Right kidney (tissue), 1 donor: Measurements from ENCODE around the gene ST6GALNAC2.
A peak's percentile ranks its signal among the peaks of the same experiment; 100 is the strongest.
"Not testable (repeated sequence)": the region's sequence is repeated elsewhere in the genome, so short reads cannot be mapped to it uniquely, and the experiment has no call there.

Source experiments
- DNase-seq: peaks from one replicate; pipeline ENCODE4 v3.0.0-alpha.2; 2016

ST6GALNAC2 gene

DNA sequence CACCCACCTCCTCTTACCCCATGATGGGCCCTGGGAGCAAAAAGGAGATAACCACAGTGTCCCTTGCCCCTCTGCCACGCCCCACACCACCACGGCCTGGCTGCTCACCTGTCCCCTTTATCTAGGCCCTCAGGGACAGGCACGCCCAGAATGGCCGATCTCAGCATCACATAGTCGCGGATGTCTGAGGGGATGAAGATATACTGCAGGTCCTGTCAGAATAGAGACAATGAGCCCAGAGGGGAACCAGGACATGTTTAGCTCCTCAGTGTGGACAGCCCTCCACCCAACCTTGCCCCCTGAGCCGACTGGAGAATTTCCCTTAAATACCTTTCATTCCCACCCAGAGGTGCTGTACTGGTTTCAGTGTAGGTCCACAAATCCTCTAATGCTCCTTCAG lies 15.2 kb downstream of the ST6GALNAC2 start:
- no peak for DNase-seq

DNA sequence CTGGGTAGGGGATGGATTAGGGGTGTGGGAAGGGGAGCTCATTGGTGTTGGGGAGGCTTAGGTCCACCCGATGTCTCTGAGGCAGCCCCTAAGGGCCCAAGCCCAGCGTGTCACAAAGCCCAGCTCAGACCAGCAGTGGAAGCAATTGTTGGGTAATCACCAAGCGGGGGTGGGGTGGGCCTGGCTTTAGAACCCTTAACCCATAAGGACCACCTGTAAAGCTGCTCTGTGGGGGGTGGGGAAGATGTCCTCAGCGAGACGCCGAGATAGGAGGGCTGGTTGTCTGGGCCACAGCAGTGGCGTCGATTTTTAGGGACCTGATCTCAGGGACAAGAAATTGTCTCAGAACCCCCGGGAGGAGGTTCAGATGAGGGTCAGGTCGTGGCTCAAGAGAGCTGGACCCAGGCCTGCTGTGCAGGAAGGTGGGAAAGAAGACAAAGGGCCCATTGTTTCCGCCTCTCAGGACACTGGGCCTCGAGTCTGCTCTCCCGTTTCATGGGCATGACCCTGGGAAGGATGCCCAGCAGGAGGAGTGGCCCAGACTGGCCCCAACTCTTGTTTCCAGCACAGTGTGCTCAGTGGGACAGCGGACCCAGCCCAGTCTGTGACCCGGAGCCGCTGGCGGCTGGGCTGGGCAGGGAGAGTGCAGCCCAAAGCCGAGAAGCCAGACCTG lies 15.9 kb downstream of the ST6GALNAC2 start:
- no peak for DNase-seq

DNA sequence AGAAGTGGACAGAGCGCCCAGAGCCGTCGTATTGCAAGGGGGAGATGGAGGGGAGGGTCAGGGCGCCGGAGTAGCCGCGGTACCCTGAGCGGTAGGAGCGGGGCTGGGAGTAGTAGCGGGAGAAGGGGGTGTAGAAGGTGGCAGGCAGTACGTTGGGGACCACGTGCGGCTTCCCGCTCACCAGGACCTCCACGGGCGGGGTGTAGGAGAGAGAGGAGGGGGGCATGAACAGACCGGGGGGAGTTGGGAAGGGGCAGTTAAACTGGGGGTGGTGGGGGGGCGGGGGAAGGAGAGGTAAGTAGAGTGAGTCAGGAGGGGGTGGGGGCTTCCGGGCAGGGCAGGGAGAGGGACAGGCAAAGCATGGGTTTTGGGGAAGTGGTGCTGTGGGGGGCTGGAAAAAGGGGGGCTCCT lies 16.8 kb downstream of the ST6GALNAC2 start:
- DNase-seq = no peak

DNA sequence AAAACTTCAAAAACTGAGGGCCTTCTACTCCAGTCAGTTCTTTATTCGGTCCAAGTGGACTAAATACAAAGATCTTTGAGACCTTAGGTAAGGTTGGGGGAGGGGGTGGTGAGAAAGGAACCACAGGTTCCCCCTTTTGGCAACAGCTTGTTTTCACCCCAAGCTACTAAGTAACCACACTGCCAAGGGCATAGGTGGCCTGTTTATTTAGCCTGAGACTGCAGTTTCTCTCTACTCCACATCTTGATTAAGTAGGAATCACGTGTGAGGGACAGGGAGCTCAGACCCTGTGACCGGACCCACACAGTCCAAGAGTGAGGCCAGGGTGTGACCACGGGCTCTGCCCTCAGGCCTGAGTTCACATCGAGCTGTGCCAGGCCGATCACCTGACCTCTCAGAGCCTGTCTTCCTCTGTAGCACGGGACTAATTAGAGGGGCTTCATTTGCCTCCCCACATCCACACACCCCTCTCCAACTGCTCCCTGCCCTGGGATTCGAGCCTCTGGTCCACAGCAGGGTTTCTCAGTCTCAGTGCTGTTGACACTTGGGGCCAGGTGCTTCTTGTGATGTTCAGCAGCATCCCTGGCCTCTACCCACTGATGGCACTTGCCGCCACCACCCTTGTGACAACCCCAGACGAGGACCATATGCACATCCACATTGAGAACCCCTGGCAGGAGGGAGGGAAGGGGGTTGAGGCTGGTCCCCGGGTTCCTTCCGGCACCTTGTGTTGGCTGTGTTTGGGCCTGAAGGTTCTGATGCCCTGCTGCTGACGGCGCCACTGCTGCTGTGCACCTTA lies 17.8 kb downstream of the ST6GALNAC2 start:
- DNase-seq = no peak

DNA sequence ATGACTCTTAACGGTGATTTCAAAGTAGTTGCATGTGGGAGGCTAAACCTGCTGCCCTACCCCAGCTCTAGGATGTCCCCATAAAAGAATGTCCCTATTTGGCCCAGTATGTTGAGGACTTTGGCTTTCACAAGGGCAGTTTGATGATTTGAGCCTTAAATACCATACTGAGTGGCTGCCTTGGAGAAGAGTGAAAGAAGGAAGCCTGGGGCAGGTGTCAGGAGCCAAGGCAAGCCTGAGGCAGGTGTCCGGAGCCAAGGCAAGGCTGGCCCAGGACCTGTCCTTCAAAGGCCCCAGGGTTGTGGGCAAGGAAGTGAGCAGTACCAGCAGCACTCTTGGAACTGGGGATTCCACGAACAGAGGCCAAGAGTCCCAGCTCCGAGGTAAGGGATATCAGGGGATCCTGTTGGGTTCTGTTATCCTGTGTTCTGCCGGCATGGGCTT lies 18.6 kb downstream of the ST6GALNAC2 start:
- DNase-seq = no peak

DNA sequence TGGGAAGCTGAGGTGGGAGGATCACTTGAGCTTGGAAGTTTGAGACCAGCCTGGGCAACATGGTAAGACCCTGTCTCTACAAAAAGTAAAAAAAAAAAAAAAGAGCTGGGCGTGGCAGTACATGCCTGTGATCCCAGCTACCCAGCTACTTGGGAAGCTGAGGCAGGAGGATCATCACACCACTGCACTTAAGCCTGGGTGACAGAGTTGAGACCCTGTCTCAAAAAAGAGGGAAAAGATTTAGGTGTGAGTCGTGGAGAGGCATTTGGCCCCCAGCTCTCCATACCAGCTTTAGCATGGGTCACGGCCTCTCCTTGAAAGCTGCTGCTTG lies 19.1 kb downstream of the ST6GALNAC2 start:
- DNase-seq = no peak

DNA sequence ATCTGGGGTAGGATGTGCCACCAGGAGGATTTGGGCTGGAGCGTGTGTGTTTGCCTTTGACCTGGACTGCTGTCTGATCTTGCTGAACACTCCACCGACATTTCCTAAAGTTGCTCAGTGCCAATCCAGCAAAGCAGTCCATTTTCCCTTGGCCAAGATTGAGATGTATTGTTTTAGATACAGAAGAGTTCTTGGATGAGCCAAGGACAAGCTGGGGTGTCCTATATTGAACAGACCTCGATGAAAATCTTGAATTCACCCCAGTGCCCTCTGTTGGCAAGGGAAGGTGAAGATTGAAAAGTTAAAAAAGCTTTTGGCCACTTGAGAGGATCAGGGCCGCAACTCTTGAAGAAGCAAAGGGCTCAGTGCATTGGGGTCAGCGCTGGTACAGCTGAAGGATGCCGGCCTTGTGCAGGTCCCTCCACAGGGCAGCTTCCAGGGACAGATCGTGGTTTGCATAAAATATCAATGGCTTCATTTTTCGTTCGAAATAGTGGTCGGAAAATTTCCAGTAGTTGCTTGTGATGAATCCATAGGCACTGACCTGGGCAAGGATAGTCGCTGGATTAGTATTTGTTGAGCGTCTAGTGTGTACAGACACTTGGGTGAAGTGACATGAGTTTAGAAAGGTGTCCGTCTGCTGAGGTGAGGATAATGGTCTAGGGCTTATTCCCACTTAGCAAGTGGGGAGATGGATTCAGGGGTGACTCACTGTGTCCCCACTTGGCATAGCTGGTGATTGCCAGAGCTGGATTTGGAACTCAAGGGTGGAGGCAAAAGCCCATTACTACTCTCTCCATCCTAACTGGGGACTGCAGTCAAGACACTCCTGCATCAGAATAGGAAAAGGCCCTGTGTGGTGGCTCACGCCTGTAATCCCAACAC lies 19.7 kb downstream of the ST6GALNAC2 start:
- no peak for DNase-seq

DNA sequence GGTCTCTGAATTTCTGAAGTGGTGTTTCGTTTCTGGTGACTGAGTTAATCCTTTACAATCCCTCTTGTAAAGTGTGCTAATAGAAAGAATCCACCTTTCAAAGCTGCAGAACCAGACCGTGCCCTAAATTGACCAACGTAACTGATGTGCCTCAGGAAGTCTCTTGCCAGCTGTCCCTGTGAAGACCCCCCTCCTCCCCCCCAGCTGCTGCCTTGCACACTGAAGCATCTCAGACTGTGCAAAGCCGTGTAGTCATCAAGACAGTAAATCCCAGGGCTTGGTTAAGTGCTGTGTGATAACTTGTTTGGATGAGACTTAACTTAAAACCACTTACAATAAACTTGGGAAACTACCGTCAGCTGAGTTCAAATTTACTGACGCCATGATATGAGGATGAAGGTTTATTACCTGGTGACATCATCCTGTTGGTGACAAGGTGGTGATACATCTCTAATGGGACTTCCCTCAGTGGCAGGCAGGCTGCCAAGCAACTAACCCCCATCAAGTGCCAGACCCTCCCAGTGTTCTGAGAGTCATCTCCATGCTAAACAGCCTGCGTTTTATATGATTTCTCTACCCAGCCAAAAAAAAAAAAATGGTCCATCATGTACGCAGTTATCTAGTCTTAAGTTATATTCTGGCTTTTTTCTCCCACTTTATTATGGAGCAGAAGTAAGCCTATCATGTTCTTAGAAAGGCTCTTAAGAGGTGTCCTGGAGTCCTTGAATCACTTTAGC lies 20.5 kb downstream of the ST6GALNAC2 start:
- DNase-seq = not testable (repeated sequence)

DNA sequence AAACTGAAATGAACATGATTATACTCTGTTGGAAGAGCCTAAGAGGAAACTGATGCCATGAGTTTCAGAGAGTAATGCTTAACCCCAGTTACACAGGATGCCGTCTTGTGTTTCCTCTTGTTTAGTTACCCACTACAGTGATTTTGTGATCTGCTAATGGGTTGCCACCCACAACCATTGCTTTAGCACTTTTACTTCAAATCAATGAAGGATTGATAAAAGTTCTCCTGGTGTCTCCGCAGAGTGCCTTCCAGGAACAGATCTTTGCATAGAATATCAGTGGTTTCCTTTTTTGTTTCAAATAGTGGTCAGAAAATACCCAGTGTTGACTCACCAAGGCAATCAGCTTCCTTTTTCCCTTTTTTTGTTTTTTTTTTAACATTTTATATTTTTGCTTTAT lies 22.3 kb downstream of the ST6GALNAC2 start:
- DNase-seq = not testable (repeated sequence)

DNA sequence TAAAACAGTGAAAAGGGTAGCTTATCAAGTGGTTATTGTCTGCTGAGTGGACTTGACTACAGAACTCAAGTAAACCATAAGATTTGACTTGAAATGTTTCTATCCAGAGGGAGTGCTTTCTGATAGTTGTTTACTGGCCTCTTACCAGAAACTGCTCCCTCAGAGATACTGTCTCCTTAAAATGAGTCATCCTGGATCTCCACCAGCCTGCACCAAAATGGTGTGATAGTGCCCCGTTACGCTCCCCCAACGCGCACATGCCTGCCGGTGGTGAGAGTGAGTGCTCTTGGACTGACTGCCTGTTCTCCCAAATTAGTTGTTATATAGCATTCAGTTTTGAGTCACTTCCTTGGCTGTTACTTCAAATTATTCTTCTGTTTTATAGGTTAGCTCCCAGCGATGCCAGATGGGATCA lies 22.9 kb downstream of the ST6GALNAC2 start:
- DNase-seq = no peak

DNA sequence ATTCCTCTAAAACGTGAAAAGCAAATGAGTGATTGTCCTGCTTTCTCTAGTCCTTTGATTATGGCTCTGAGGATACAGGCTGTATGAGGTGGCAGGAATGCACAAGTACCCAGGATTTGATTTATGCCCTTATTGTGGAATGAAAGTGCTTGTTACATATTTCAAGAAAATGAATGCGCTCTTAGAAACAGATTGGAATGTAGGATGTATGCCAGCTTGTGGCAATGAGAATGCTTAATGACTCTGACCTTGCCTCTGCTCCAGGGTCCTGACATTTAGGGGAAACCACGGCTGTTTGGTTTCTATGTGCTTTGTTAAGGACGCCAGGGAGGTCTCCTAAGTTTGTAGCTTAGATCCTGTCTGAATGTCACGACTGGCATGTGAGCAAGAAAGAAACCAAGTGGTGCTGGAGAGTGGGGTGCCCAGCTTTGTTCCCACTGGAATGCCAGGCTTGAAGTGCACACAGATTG lies 23.8 kb downstream of the ST6GALNAC2 start:
- DNase-seq = no peak

DNA sequence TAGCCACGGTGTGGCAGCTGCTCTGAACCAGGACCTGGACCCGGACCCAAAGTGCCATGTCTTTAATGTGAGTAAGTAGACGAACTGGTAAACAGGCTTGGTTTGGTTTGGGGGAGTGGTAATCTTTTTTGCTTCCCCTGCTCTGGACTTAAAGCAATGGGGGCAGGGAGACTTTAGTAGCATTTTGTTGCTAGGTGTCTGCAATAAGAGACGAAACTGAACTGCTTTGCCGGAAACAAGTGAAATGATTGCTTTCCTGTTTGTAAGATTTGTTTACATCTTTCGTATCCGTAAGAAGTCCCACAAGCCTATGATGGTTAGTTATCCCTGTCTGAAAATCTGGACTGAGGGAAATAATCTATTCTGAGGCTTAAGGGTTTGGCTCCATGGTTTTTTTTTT lies 24.3 kb downstream of the ST6GALNAC2 start:
- no peak for DNase-seq

DNA sequence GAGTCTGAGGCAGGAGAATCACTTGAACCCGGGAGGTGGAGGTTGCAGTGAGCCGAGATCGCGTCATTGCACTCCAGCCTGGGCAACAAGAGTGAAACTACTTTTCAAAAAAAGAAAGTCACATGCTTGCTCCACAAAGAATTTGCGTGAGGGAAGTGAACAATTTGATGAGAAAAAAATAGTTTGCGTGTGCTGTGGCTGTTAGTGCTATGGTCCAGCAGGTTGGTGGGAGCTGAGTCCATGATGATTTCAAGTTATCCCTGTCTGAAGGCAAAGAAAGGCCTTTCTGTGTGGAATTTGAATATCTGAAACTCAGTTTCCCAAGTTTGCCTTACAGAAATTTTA lies 24.8 kb downstream of the ST6GALNAC2 start:
- no peak for DNase-seq

DNA sequence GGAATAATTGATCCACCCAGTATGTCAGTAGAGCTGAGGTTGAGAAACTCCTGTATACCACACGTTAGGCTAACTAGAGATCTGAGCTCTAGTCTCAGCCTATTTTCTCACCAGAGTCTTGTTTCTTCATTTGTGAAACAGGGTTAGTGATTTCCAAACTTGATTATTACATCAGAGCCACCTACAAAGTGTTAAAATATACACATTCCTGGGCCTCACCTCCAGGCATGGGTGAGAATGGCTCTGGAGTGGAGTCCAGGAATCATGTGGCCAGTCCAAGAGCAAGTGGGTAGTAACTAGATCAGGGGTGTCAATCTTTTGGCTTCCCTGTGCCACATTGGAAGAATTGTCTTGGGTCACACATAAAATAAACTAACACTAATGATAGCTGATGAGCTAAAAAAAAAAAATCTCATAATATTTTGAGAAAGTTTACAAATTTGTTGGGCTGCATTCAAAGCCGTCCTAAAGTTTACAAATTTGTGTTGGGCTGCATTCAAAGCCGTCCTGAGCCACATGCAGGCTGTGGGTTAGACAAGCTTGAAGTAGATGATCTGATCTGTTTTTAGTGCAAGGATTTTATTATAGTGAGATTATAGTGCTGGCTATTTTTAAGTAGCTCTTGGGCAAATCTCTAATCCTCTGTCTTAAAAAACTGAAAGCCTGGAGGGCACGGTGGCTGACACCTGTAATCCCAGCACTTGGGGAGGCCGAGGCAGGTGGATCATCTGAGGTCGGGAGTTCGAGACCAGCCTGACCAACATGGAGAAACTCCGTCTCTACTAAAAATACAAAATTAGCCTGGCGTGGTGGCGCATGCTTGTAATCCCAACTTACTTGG lies 25.4 kb downstream of the ST6GALNAC2 start:
- DNase-seq = no peak

DNA sequence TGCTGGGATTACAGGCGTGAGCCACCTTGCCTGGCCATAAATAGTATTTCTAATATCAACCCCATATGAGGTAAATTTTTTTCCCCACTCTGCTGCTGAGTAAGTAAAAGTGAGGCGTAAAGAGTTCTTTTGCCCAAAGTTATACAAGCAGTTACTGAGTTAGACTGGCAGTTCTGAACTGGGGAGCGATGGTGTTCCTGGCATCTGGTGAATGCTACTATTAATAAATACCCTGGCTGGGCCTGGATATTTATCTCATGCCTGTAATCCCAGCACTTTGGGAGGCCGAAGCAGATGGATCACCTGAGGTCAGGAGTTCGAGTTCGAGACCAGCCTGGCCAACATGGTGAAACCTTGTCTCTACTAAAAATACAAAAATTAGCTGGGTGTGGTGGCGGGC lies 26.2 kb downstream of the ST6GALNAC2 start:
- DNase-seq = not testable (repeated sequence)

DNA sequence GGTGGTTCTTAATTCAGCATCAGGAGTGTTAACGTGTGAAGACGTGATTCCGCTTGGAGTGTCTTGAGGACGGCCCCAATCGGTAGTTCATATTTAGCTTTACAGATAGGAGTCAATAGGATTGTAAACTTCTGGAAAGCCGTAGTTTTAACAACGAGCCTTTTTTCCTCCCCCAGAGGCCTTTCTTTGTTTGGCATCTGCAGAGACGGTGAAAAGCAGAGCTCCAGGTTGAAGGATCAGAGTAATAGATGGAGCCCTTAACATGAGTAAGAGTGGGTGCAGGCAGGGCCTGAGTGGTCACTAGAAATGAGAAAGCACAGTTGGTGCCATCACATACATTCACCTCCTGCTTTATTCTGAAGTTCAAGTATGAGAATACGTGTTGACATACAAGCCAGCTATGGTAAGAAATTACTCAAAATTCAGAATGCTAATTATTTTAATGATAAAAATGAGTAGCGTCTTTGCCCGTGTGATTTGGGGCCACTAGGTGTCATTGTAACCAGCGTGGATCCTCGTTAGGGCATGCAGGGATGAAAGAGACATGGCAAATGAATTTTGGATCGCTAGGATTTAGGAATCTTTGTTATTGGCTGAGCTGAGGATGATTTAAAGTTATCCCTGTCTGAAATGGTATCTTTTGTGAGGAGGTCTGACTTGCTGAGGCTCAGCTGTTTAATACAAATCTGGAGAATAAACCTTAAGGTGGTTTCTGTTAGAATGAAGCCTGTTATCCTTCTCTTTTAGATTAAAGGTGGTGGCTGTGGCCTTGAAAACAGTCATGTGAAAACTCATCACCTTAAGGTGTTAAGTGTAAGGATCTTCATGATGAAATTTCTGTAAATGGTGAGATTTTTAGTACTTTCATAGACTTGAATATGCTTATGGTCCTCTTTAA lies 27.2 kb downstream of the ST6GALNAC2 start:
- no peak for DNase-seq

DNA sequence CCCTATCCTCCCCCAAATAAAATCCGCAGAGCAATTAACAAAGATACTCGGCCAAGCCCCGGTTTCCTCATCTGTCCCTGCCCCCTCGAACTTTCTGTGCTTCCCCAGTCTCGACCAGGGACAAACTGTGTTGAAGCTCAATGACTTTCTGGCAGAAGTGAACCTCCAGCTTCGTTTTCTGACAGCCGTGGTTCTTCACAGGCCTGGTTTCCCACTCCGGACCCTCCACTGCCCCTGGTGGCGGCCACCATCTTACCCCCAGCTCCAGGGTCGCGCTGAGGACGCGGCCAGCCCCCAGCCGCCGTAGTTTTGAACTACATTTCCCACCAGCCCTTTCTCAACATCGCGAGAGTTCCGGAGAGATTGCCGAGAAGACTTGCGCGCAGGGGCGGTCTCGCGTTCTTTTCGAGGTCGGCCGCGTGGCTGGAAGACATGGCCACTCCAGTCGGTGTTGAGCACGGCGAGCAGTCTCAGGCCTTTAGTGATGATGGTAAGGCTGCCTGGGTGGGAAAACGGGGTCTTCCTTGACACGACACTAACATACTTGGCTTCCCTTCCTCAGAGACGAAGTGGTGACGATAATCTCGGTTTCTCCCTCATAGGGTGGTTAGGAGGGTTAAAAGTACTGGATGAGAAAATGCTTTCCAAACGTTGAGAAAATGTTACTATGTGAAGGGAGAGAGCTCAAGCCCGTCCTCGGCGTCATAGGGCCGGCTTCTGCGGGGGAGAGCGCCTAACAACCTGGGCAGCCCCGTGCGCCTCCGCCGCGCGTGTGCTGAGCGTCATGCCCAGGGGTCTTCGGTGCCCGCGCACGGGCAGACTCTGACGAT lies 28.1 kb downstream of the ST6GALNAC2 start:
- peak; percentile 91 for DNase-seq

DNA sequence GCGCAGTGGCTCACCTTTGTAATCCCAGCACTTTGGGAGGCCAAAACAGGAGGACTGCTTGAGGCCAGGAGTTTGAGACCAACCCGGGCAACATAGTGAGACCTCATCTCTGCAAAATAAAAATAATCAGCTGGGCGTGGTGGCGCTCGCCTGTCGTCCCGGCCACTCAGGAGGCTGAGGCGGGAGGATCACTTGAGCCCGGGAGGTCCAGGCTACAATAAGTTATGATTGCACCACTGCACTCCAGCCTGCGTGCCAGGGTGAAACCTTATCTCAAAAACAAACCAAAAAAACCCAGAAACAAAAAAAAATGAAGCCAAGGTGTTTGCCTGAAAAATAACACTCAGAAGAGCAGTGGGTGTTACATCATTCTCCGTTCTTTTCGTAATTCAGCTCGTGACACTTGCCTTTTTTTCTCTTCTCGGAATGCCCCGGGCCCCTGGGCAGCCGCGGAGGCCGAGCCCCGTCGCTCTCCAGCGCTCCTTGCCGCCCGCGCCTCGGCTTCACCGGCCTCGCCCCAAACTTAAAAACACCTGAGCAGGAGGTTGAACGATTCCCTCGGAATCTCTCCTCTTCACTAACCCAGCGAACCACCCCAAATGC lies 28.8 kb downstream of the ST6GALNAC2 start:
- DNase-seq = no peak

DNA sequence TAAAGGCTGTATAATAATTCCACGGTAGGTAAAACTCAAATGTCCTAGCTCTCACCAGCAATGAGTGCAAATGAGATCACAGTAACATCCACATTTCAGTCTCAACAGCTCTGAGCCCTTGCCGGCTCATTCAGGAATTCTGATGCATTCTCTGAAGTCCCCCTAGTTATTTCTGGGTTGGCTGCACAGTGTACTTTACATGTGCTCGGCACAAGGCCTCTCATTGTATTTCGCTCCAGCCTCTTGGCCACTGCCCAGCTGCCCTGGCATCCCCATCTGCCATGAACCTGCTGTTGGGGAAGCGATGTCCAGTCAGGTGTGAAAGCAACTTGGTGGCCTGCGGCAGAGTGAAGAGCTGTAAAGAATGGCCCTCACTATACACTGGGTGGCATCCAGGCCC lies 31.5 kb downstream of the ST6GALNAC2 start:
- peak; percentile 25 for DNase-seq
